22Rv1 (cell line): Measurements from ENCODE around the gene NYAP2.

Experiments
- H3K27ac ChIP-seq: fragments of 450-650 bp; 2 replicates; pipeline ENCODE4 v1.5.1; 2017
- CTCF ChIP-seq: fragments of 450-650 bp; IDR thresholded peaks from 2 replicates; pipeline ENCODE4 v1.5.1; 2017; ENCODE audit warnings: mild to moderate bottlenecking
- ZFX ChIP-seq: fragments of 450-650 bp; IDR thresholded peaks from 2 replicates; pipeline ENCODE4 v1.6.1; 2017; ENCODE audit warnings: antibody characterized with exemption, borderline replicate concordance

NYAP2 gene

GRCh38 chr2:225413786-225414185, 14.3 kb downstream of the NYAP2 start:
- H3K27ac ChIP-seq = no peak overlapping the region
- TF ChIP-seq CTCF (no peak), ZFX (no peak)

GRCh38 chr2:225414902-225415301, 15.4 kb downstream of the NYAP2 start:
- no peak overlapping the region for H3K27ac ChIP-seq
- TF ChIP-seq ZFX (no peak), CTCF (no peak)

- TF ChIP-seq ZFX = no peak
- TF ChIP-seq CTCF = no peak
- H3K27ac ChIP-seq = no peak overlapping the region
Measured at GRCh38 chr2:225415341-225415740, 15.8 kb downstream of the NYAP2 start.

- H3K27ac ChIP-seq = no peak overlapping the region
- TF ChIP-seq ZFX = no peak
- TF ChIP-seq CTCF = no peak
Measured at GRCh38 chr2:225415792-225416191, 16.3 kb downstream of the NYAP2 start.

GRCh38 chr2:225416616-225417367, 17.3 kb downstream of the NYAP2 start:
- TF ChIP-seq ZFX (no peak), CTCF (no peak)
- no peak overlapping the region for H3K27ac ChIP-seq

GRCh38 chr2:225419033-225419432, 19.5 kb downstream of the NYAP2 start:
- H3K27ac ChIP-seq = no peak overlapping the region
- no peak for TF ChIP-seq ZFX
- no peak for TF ChIP-seq CTCF

GRCh38 chr2:225422145-225422544, 22.6 kb downstream of the NYAP2 start:
- TF ChIP-seq ZFX (no peak), CTCF (no peak)
- no peak overlapping the region for H3K27ac ChIP-seq
